GM13977 (cell line): ENCODE measurements around the gene DHFR.

ENCODE experiments used
- DNase-seq: peaks from one replicate; pipeline ENCODE4 v3.0.0; 2012; ENCODE audit warnings: low spot score
- in situ Hi-C: fragments of 300-500 bp; cut with MboI; formaldehyde crosslinking; loops from one replicate; pipeline ENCODE4 v1.12.0; 2022; ENCODE audit warnings: low sequenced_read_pairs, low pct_unique_long_range_greater_than_20kb, mixed read lengths, inconsistent platforms; ENCODE audit not compliant: unreplicated experiment
- TF ChIP-seq, protein P1 (sequence below): IDR thresholded peaks from 2 replicates; pipeline ENCODE4 v1.5.1; 2012; ENCODE audit warnings: mild to moderate bottlenecking, control low read depth; ENCODE audit not compliant: insufficient read depth; ENCODE audit errors: extremely low read depth, missing control alignments

Gene DHFR

DNA sequence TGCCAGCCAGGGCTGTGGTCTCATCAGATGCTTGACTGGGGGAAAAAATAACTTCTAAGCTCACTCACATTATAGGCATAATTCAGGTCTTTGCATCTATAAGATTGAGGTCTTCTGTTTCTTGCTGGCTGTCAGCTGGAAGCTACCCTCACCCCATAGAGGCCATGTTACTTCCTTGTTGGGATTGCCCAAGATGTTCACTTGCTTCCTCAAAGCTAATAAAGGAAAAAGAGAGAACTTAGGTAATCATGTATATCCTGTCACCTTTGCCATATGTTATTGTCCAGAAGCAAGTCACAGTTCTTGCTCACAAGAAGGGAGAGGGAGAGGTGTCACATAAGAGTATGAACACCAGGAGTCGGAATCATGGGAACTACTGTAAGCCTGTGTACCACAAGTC, 46.1 kb downstream of the DHFR start:
- DNase-seq: no peak
- in situ Hi-C loops: no loop called here
- TF ChIP-seq, protein P1, sequence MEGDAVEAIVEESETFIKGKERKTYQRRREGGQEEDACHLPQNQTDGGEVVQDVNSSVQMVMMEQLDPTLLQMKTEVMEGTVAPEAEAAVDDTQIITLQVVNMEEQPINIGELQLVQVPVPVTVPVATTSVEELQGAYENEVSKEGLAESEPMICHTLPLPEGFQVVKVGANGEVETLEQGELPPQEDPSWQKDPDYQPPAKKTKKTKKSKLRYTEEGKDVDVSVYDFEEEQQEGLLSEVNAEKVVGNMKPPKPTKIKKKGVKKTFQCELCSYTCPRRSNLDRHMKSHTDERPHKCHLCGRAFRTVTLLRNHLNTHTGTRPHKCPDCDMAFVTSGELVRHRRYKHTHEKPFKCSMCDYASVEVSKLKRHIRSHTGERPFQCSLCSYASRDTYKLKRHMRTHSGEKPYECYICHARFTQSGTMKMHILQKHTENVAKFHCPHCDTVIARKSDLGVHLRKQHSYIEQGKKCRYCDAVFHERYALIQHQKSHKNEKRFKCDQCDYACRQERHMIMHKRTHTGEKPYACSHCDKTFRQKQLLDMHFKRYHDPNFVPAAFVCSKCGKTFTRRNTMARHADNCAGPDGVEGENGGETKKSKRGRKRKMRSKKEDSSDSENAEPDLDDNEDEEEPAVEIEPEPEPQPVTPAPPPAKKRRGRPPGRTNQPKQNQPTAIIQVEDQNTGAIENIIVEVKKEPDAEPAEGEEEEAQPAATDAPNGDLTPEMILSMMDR: no peak

DNA sequence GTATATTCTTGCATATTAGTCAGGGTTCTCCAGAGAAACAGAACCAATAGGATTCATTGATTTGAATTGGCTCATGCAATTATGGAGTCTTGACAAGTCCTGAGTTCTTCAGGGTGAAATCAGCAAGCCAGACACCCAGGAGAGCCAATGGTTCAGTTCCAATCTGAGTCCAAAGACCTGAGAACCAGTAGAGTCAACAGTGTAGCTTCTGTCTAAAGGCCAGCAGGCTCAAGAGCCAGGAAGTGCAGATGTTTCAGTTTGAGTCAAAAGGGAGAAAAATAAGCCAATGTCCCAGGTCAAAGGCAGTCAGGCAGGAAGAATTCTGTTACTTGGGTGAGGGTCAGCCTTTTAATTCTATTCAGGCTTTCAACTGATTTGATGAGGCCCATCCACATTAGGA, 47.0 kb downstream of the DHFR start:
- in situ Hi-C loops: no loop called here
- DNase-seq: peak; percentile 34
- TF ChIP-seq, protein P1: no peak

GRCh38 chr5:80607343-80607742, 47.4 kb downstream of the DHFR start:
- in situ Hi-C loops: no loop called here
- no peak for DNase-seq
- TF ChIP-seq, protein P1: no peak

GRCh38 chr5:80600943-80601693, 53.7 kb downstream of the DHFR start:
- TF ChIP-seq, protein P1: no peak

DNA sequence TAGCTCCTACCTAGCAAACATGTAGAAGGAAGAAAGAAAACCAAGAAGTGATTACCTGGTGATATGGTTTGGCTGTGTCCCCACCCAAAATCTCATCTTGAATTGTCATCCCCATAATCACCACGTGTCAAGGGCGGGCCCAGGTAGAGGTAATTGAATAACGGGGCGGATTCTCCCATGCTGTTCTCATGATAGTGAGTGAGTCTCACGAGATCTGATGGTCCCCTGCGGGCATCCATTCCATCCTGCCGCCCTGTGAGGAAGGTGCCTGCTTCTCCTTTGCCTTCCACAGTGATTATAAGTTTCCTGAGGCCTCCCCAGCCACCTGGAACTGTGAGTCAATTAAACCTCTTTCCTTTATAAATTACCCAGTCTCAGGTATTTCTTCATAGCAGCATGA, 57.3 kb downstream of the DHFR start:
- in situ Hi-C loops: no loop called here
- DNase-seq: no peak
- TF ChIP-seq, protein P1: no peak

More at GRCh38 chr5:80600943-80601693, 53.7 kb downstream of the DHFR start:
- in situ Hi-C loops: no loop called here
- DNase-seq: no peak

- in situ Hi-C loops: no loop called here
- TF ChIP-seq, protein P1: no peak
- no peak for DNase-seq
Measured at GRCh38 chr5:80594810-80595209, 60.0 kb downstream of the DHFR start.
